Measurements from ENCODE around the gene GON7.

DNA sequence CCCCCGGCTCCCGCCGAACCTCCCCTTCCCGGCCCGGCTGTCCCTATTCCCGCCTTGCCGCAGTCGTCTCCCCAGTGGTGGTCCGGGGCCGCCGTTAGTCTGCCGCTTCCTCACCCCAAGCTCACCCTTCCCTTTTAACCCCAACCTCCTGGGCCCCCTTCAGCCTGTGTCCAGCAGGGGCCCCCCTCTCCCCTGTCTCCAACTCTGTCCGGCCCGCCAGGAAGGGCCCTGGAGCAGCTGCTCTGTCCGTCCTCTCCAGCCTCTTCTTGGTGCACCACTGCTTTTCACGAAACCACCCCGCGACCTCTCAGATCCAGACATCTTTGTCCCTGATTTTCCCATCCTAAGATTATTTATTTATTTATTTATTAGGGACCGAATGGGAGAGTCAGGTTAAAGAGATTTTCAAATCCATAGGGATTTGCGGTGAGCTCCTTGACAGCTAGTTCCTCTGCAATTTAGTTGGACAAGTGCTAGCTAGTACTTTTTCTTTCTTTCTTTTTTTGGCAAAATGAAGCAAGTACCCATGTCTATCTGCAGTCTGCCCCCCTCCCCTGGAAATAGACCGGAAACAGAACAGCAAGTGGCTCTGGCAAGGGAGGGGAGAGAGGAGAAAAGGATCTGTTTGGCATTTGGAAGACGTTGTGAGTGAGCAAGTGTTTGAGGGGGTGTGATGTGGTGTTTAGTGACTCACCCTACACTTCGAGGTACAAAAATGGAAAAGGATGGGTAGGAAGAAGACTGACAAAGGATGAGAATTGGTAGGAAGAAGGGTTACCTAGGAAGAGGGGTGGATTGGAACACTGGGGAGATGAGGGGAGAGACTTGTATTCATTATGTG, 823 bp upstream of the GON7 start:
- TF ChIP-seq REST (IDR thresholded peaks at IDR 0.05; ENCODE audit: low read depth), result no peak
- no peak for TF ChIP-seq TEAD4 (IDR thresholded peaks at IDR 0.05)
- no peak for TF ChIP-seq CEBPB (IDR thresholded peaks at IDR 0.05)
- TF ChIP-seq ZBTB7A (IDR thresholded peaks at IDR 0.05; ENCODE audit: low read depth), result no peak
- peak; percentile 46 for TF ChIP-seq RAD21 (IDR thresholded peaks at IDR 0.05; ENCODE audit: low read depth)
- no peak for TF ChIP-seq EP300 (IDR thresholded peaks at IDR 0.05; ENCODE audit: borderline replicate concordance)

Measured in Ishikawa (cell line).